Subcutaneous abdominal adipose tissue (tissue), 5 donors: ENCODE results near the gene HLA-DPA1.
"Not testable (repeated sequence)": the region's sequence is repeated elsewhere in the genome, so short reads cannot be mapped to it uniquely, and the experiment has no call there.

Source experiments
- H3K27ac ChIP-seq: one replicate; pipeline ENCODE4 v1.7.0; 2013; ENCODE audit warnings: low read depth, mild to moderate bottlenecking, inconsistent platforms, low read length, moderate library complexity
- H3K27me3 ChIP-seq, 5 donors: one replicate each; pipeline ENCODE4 v1.7.0; 2013; ENCODE audit warnings: low read length in 5 of 5, inconsistent platforms in 1 of 5; ENCODE audit not compliant: control insufficient read depth in 5 of 5, insufficient read depth in 4 of 5
- H3K36me3 ChIP-seq, 5 donors: one replicate each; pipeline ENCODE4 v1.7.0; 2013; ENCODE audit warnings: low read length in 5 of 5; ENCODE audit not compliant: control insufficient read depth in 5 of 5, insufficient read depth in 5 of 5
- H3K4me1 ChIP-seq, 5 donors: one replicate each; pipeline ENCODE4 v1.7.0; 2013; ENCODE audit warnings: low read length in 5 of 5, mild to moderate bottlenecking in 3 of 5, moderate library complexity in 1 of 5; ENCODE audit not compliant: control insufficient read depth in 5 of 5, insufficient read depth in 5 of 5
- H3K4me3 ChIP-seq, 5 donors: one replicate each; pipeline ENCODE4 v1.7.0; 2013; ENCODE audit warnings: low read length in 5 of 5, low read depth in 1 of 5
- H3K9ac ChIP-seq, 5 donors: one replicate each; pipeline ENCODE4 v1.7.0; 2013; ENCODE audit warnings: low read length in 5 of 5, mild to moderate bottlenecking in 4 of 5, moderate library complexity in 3 of 5
- H3K9me3 ChIP-seq, 5 donors: one replicate each; pipeline ENCODE4 v1.7.0; 2013; ENCODE audit warnings: low read length in 5 of 5; ENCODE audit not compliant: control insufficient read depth in 5 of 5
- donor health status: healthy.
- donor health status: healthy.
- donor health status: healthy.
- donor health status: healthy.
- donor health status: healthy.

The HLA-DPA1 gene

GRCh38 chr6:33108307-33108706, 34.9 kb upstream of the HLA-DPA1 start:
- no peak overlapping the region for H3K9ac ChIP-seq
- no peak overlapping the region for H3K27ac ChIP-seq
- no peak overlapping the region for H3K4me3 ChIP-seq
- H3K9me3 ChIP-seq, result peaks cover 0 to 4% (median 0%) of the 10 kb centered on the region in 5 donors
- H3K4me1 ChIP-seq, result peaks cover 0 to 4% (median 0%) of the 10 kb centered on the region in 5 donors
- H3K27me3 ChIP-seq, result peaks cover 0 to 6% (median under 1%) of the 10 kb centered on the region in 5 donors
- no peaks in the 10 kb centered on the region for H3K36me3 ChIP-seq

GRCh38 chr6:33107641-33108040, 34.2 kb upstream of the HLA-DPA1 start:
- Histone ChIP-seq H3K27ac (no peak overlapping the region), H3K9me3 (peaks cover 0 to 4% (median 0%) of the 10 kb centered on the region in 5 donors), H3K27me3 (peaks cover 0 to 4% (median 0%) of the 10 kb centered on the region in 5 donors), H3K36me3 (no peaks in the 10 kb centered on the region), H3K9ac (no peak overlapping the region), H3K4me3 (no peak overlapping the region), H3K4me1 (peaks cover 0 to 4% (median 0%) of the 10 kb centered on the region in 5 donors)

GRCh38 chr6:33105916-33106871, 32.7 kb upstream of the HLA-DPA1 start:
- Histone ChIP-seq H3K9me3 (peaks cover 0 to 6% (median 0%) of the 10 kb centered on the region in 5 donors), H3K4me1 (no peaks in the 10 kb centered on the region), H3K4me3 (no peak overlapping the region), H3K27ac (no peak overlapping the region), H3K36me3 (no peaks in the 10 kb centered on the region), H3K9ac (no peak overlapping the region), H3K27me3 (peaks cover 0 to 3% (median 0%) of the 10 kb centered on the region in 5 donors)

- Histone ChIP-seq H3K36me3 (no peaks in the 10 kb centered on the region), H3K9me3 (peaks cover 0 to 13% (median 3%) of the 10 kb centered on the region in 5 donors), H3K4me1 (no peaks in the 10 kb centered on the region), H3K9ac (no peak overlapping the region), H3K27me3 (peaks cover 0 to 3% (median 0%) of the 10 kb centered on the region in 5 donors), H3K4me3 (no peak overlapping the region), H3K27ac (no peak overlapping the region)
Observed at GRCh38 chr6:33105386-33105785, 31.9 kb upstream of the HLA-DPA1 start.

GRCh38 chr6:33104887-33105286, 31.4 kb upstream of the HLA-DPA1 start:
- no peak overlapping the region for H3K4me3 ChIP-seq
- H3K36me3 ChIP-seq, result no peaks in the 10 kb centered on the region
- H3K9ac ChIP-seq, result no peak overlapping the region
- no peak overlapping the region for H3K27ac ChIP-seq
- H3K27me3 ChIP-seq, result peaks cover 0 to 3% (median 0%) of the 10 kb centered on the region in 5 donors
- H3K9me3 ChIP-seq, result peaks cover 0 to 14% (median 3%) of the 10 kb centered on the region in 5 donors
- H3K4me1 ChIP-seq, result no peaks in the 10 kb centered on the region

- peaks cover 0 to 3% (median 0%) of the 10 kb centered on the region in 5 donors for H3K27me3 ChIP-seq
- H3K4me1 ChIP-seq, result no peaks in the 10 kb centered on the region
- H3K4me3 ChIP-seq, result no peak overlapping the region
- H3K9me3 ChIP-seq, result peaks cover 0 to 14% (median 3%) of the 10 kb centered on the region in 5 donors
- no peak overlapping the region for H3K27ac ChIP-seq
- H3K9ac ChIP-seq, result no peak overlapping the region
- H3K36me3 ChIP-seq, result no peaks in the 10 kb centered on the region
Observed at GRCh38 chr6:33103776-33104175, 30.3 kb upstream of the HLA-DPA1 start.

- H3K4me1 ChIP-seq, H3K9ac ChIP-seq, H3K36me3 ChIP-seq, H3K27me3 ChIP-seq, H3K4me3 ChIP-seq, H3K27ac ChIP-seq: not testable (repeated sequence)
- H3K9me3 ChIP-seq, result peaks cover 2 to 14% (median 7%) of the 10 kb centered on the region in 5 donors
Observed at GRCh38 chr6:33101121-33101737, 27.8 kb upstream of the HLA-DPA1 start.

- H3K27ac ChIP-seq, result no peak overlapping the region
- no peak overlapping the region for H3K4me3 ChIP-seq
- H3K27me3 ChIP-seq, result peaks cover 0 to 9% (median 0%) of the 10 kb centered on the region in 5 donors
- H3K9me3 ChIP-seq, result peaks cover 0 to 7% (median 2%) of the 10 kb centered on the region in 5 donors
- H3K36me3 ChIP-seq, result no peaks in the 10 kb centered on the region
- H3K9ac ChIP-seq, result no peak overlapping the region
- H3K4me1 ChIP-seq, result peaks cover 0 to 4% (median 0%) of the 10 kb centered on the region in 5 donors
Observed at GRCh38 chr6:33095681-33096080, 22.2 kb upstream of the HLA-DPA1 start.

- Histone ChIP-seq H3K9me3 (peaks cover 0 to 7% (median 0%) of the 10 kb centered on the region in 5 donors), H3K4me3 (no peak overlapping the region), H3K4me1 (peaks cover 0 to 4% (median 0%) of the 10 kb centered on the region in 5 donors), H3K27ac (no peak overlapping the region), H3K36me3 (no peaks in the 10 kb centered on the region), H3K9ac (no peak overlapping the region), H3K27me3 (peaks cover 0 to 9% (median 0%) of the 10 kb centered on the region in 5 donors)
Observed at GRCh38 chr6:33093855-33094254, 20.4 kb upstream of the HLA-DPA1 start.

- peaks cover 0 to 9% (median 0%) of the 10 kb centered on the region in 5 donors for H3K27me3 ChIP-seq
- H3K9ac ChIP-seq, result no peak overlapping the region
- no peak overlapping the region for H3K27ac ChIP-seq
- H3K4me1 ChIP-seq, result peaks cover 0 to 4% (median 0%) of the 10 kb centered on the region in 5 donors
- H3K36me3 ChIP-seq, result peaks cover 0 to 6% (median 6%) of the 10 kb centered on the region in 5 donors
- peaks cover 0 to 8% (median 0%) of the 10 kb centered on the region in 5 donors for H3K9me3 ChIP-seq
- no peak overlapping the region for H3K4me3 ChIP-seq
Observed at GRCh38 chr6:33092385-33092784, 18.9 kb upstream of the HLA-DPA1 start.
